BLaER1 (cell line): ENCODE measurements around the gene COLEC12.

Experiments
- H3K27ac ChIP-seq: shearing (Covaris generic); formaldehyde crosslinking; 2 replicates; pipeline ENCODE4 v1.8.1; 2022
- H3K27me3 ChIP-seq: shearing (Covaris generic); formaldehyde crosslinking; 2 replicates; pipeline ENCODE4 v1.8.1; 2022
- H3K36me3 ChIP-seq: shearing (Covaris generic); formaldehyde crosslinking; 2 replicates; pipeline ENCODE4 v1.8.1; 2022
- H3K4me1 ChIP-seq: shearing (Covaris generic); formaldehyde crosslinking; 2 replicates; pipeline ENCODE4 v1.8.1; 2022
- H3K4me2 ChIP-seq: shearing (Covaris generic); formaldehyde crosslinking; 2 replicates; pipeline ENCODE4 v1.8.1; 2022
- H3K4me3 ChIP-seq: shearing (Covaris generic); formaldehyde crosslinking; 2 replicates; pipeline ENCODE4 v1.8.1; 2022
- H3K9ac ChIP-seq: shearing (Covaris generic); formaldehyde crosslinking; 2 replicates; pipeline ENCODE4 v1.8.1; 2022
- H3K9me3 ChIP-seq: shearing (Covaris generic); formaldehyde crosslinking; 2 replicates; pipeline ENCODE4 v1.8.1; 2022
- H4K20me1 ChIP-seq: shearing (Covaris generic); formaldehyde crosslinking; 2 replicates; pipeline ENCODE4 v1.8.1; 2022
- Cebpa-rat ChIP-seq: shearing (Covaris generic); IDR thresholded peaks from 2 replicates; pipeline ENCODE4 v1.8.1; 2022

COLEC12 gene

DNA sequence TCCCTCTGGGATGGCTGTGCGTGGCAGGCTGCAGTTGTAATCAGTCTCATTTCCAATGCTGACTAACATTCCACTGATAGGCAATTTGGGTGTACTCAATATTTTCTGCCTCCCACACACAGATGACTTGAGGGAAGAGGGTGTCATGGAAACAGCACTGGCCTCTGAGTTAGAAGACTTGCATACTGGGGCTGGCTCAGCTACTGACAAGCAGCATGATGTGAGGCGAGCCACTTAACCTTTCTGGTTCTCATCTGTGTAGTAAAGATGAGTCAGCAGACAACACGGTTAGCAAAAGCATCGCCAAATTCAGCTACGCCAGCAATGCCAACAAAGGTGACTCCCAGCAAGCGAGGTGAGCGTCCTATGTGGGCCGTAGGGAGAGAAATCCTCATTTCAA is 73.5 kb downstream of the COLEC12 start:
- Histone ChIP-seq H3K4me1 (no peaks in the 10 kb centered on the region), H4K20me1 (no peaks in the 10 kb centered on the region), H3K9me3 (no peaks in the 10 kb centered on the region), H3K27ac (no peak overlapping the region), H3K4me3 (no peak overlapping the region), H3K36me3 (no peaks in the 10 kb centered on the region), H3K27me3 (no peaks in the 10 kb centered on the region), H3K9ac (no peak overlapping the region), H3K4me2 (no peak overlapping the region)
- no peak for TF ChIP-seq Cebpa-rat

GRCh38 chr18:425106-425745 is 75.3 kb downstream of the COLEC12 start:
- Histone ChIP-seq H3K27me3 (no peaks in the 10 kb centered on the region), H4K20me1 (no peaks in the 10 kb centered on the region), H3K9ac (no peak overlapping the region), H3K4me2 (no peak overlapping the region), H3K4me3 (no peak overlapping the region), H3K4me1 (peaks cover 11% of the 10 kb centered on the region; the same call in 1 of the 2 replicates), H3K36me3 (no peaks in the 10 kb centered on the region), H3K27ac (no peak overlapping the region), H3K9me3 (no peaks in the 10 kb centered on the region)
- TF ChIP-seq Cebpa-rat: no peak

GRCh38 chr18:424668-425067 is 75.8 kb downstream of the COLEC12 start:
- no peaks in the 10 kb centered on the region for H3K36me3 ChIP-seq
- no peaks in the 10 kb centered on the region for H4K20me1 ChIP-seq
- H3K9me3 ChIP-seq: no peaks in the 10 kb centered on the region
- no peak overlapping the region for H3K9ac ChIP-seq
- no peak overlapping the region for H3K4me2 ChIP-seq
- no peak overlapping the region for H3K27ac ChIP-seq
- H3K27me3 ChIP-seq: no peaks in the 10 kb centered on the region
- H3K4me1 ChIP-seq: peaks cover 11% of the 10 kb centered on the region; the same call in 1 of the 2 replicates
- TF ChIP-seq Cebpa-rat: no peak
- H3K4me3 ChIP-seq: no peak overlapping the region

- Histone ChIP-seq H3K9me3 (no peaks in the 10 kb centered on the region), H3K27me3 (no peaks in the 10 kb centered on the region), H4K20me1 (no peaks in the 10 kb centered on the region), H3K4me1 (peaks cover 11% of the 10 kb centered on the region; the same call in 1 of the 2 replicates), H3K36me3 (no peaks in the 10 kb centered on the region), H3K9ac (no peak overlapping the region), H3K4me3 (no peak overlapping the region), H3K4me2 (no peak overlapping the region), H3K27ac (no peak overlapping the region)
- TF ChIP-seq Cebpa-rat: no peak
These were observed 76.3 kb downstream of the COLEC12 start for GRCh38 chr18:424071-424661.

- H3K9me3 ChIP-seq: no peaks in the 10 kb centered on the region
- H3K4me1 ChIP-seq: peaks cover 11% of the 10 kb centered on the region; the same call in 1 of the 2 replicates
- no peak for TF ChIP-seq Cebpa-rat
- no peaks in the 10 kb centered on the region for H4K20me1 ChIP-seq
- no peak overlapping the region for H3K4me3 ChIP-seq
- H3K36me3 ChIP-seq: no peaks in the 10 kb centered on the region
- no peak overlapping the region for H3K9ac ChIP-seq
- H3K27me3 ChIP-seq: no peaks in the 10 kb centered on the region
- H3K27ac ChIP-seq: no peak overlapping the region
- H3K4me2 ChIP-seq: no peak overlapping the region
These were observed 77.5 kb downstream of the COLEC12 start for GRCh38 chr18:422966-423365.

- Histone ChIP-seq H3K9ac (no peak overlapping the region), H3K4me3 (no peak overlapping the region), H4K20me1 (no peaks in the 10 kb centered on the region), H3K4me1 (peaks cover 11% of the 10 kb centered on the region; the same call in 1 of the 2 replicates), H3K36me3 (no peaks in the 10 kb centered on the region), H3K27me3 (no peaks in the 10 kb centered on the region), H3K4me2 (peak overlapping the region; percentile 3; the same call in 1 of the 2 replicates), H3K9me3 (no peaks in the 10 kb centered on the region), H3K27ac (no peak overlapping the region)
- TF ChIP-seq Cebpa-rat: no peak
These were observed 79.0 kb downstream of the COLEC12 start for GRCh38 chr18:421247-422155.

- H3K27me3 ChIP-seq: no peaks in the 10 kb centered on the region
- no peaks in the 10 kb centered on the region for H3K36me3 ChIP-seq
- no peak for TF ChIP-seq Cebpa-rat
- H3K27ac ChIP-seq: no peak overlapping the region
- no peaks in the 10 kb centered on the region for H4K20me1 ChIP-seq
- H3K4me2 ChIP-seq: no peak overlapping the region
- peaks cover 11% of the 10 kb centered on the region; the same call in 1 of the 2 replicates for H3K4me1 ChIP-seq
- H3K4me3 ChIP-seq: no peak overlapping the region
- H3K9ac ChIP-seq: no peak overlapping the region
- H3K9me3 ChIP-seq: no peaks in the 10 kb centered on the region
These were observed 79.7 kb downstream of the COLEC12 start for GRCh38 chr18:420661-421246.

DNA sequence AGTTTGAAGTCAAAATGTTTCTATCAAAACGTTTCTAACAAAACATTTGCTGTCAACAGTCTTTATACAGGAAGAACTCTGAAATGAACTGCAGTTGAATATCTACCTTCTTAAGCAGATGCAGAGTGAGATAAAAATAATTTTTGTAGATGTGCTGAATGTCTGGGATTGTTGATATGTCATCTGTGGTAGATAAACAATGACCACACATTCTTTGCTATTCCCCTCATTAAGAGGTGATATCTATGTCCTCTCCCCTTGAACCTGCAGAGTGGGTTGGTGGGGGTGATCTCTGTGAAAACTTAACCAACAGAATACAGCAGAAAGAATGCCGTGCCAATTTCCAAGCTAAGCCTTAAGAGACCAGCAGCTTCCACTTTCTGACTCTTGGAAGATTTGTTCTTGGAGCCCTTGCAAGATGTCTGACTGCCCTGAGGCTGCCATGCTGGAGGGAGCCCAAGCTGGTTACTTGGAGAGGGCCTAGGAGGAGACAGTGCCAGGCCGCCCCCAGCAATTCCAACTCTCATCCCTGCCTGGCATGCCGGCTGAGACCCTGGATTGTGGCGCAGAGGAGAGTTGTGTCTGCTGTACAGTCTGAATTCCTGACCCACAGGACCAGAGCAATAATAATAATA is 80.8 kb downstream of the COLEC12 start:
- Histone ChIP-seq H3K27ac (no peak overlapping the region), H4K20me1 (no peaks in the 10 kb centered on the region), H3K27me3 (no peaks in the 10 kb centered on the region), H3K4me3 (no peak overlapping the region), H3K9me3 (no peaks in the 10 kb centered on the region), H3K4me1 (peaks cover 11% of the 10 kb centered on the region; the same call in 1 of the 2 replicates), H3K9ac (no peak overlapping the region), H3K36me3 (no peaks in the 10 kb centered on the region), H3K4me2 (no peak overlapping the region)
- TF ChIP-seq Cebpa-rat: no peak

GRCh38 chr18:417495-417894 is 83.0 kb downstream of the COLEC12 start:
- no peaks in the 10 kb centered on the region for H3K9me3 ChIP-seq
- no peak overlapping the region for H3K4me3 ChIP-seq
- no peak overlapping the region for H3K27ac ChIP-seq
- no peak for TF ChIP-seq Cebpa-rat
- no peak overlapping the region for H3K4me2 ChIP-seq
- H3K36me3 ChIP-seq: no peaks in the 10 kb centered on the region
- no peaks in the 10 kb centered on the region for H4K20me1 ChIP-seq
- peaks cover 11% of the 10 kb centered on the region; the same call in 1 of the 2 replicates for H3K4me1 ChIP-seq
- H3K27me3 ChIP-seq: no peaks in the 10 kb centered on the region
- no peak overlapping the region for H3K9ac ChIP-seq
